Spleen (tissue), 7 donors: Measurements from ENCODE around the gene MRE11.

Experiments
- POLR2A ChIP-seq, 3 donors: fragments of 450-650 bp; IDR thresholded peaks; one replicate each; pipeline ENCODE4 v1.5.1; 2017; ENCODE audit warnings: antibody characterized with exemption in 3 of 3, mild to moderate bottlenecking in 1 of 3
- TF ChIP-seq, protein P1 (sequence below), 11 experiments: fragments of 200-600 bp in 7 of 11; fragments of 450-650 bp in 4 of 11; sonication (generic) in 4 of 11; IDR thresholded peaks in 8 of 11; conservative IDR thresholded peaks in 3 of 11; 1 replicate in 7 of 11; 2 replicates in 4 of 11; pipeline versions ENCODE4 v1.4.0 to v1.8.0; 2016 to 2021; ENCODE audit warnings: antibody characterized with exemption in 11 of 11, inconsistent platforms in 4 of 11, mild to moderate bottlenecking in 1 of 11
- donor health status: DM: no; HTN: no; CAD: no; lungs with moderate emphysema.
- donor health status: DM: no; HTN: no; CAD: no.
- donor health status: DM: no; HTN: no; CAD: no.

DNA sequence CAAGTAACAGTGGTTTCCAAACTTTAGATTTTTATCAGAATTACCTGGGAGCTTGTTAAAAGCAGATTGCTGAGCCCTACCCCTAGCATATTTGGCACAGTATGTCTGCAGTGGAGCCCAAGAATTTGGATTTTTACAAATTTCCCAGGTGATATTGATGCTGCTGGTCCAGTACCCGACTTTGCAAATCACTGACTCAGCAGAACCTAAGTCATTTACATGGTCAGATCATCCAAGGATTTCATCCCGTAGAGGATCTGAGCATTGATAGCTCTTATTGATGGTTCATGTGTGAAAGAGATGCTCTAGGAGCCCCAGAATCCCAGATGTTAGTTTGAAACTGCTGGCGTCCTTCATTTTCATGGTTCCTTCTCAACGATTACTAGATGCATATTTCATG is 24.7 kb upstream of the MRE11 start:
- TF ChIP-seq, protein P1, sequence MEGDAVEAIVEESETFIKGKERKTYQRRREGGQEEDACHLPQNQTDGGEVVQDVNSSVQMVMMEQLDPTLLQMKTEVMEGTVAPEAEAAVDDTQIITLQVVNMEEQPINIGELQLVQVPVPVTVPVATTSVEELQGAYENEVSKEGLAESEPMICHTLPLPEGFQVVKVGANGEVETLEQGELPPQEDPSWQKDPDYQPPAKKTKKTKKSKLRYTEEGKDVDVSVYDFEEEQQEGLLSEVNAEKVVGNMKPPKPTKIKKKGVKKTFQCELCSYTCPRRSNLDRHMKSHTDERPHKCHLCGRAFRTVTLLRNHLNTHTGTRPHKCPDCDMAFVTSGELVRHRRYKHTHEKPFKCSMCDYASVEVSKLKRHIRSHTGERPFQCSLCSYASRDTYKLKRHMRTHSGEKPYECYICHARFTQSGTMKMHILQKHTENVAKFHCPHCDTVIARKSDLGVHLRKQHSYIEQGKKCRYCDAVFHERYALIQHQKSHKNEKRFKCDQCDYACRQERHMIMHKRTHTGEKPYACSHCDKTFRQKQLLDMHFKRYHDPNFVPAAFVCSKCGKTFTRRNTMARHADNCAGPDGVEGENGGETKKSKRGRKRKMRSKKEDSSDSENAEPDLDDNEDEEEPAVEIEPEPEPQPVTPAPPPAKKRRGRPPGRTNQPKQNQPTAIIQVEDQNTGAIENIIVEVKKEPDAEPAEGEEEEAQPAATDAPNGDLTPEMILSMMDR (IDR thresholded peaks at IDR 0.05 in 8 of 11, conservative IDR thresholded peaks at IDR 0.05 in 3 of 11): no peak
- no peak for TF ChIP-seq POLR2A (IDR thresholded peaks at IDR 0.05)
